ENCODE results near the gene IGF2BP1. TPM values are rescaled to one million over a fixed set of nuclear protein-coding genes. Genes with fewer than 3 reads are reported as not detected.

Gene IGF2BP1
- total RNA-seq, 4 donors from 2014 or later, result not detected

DNA sequence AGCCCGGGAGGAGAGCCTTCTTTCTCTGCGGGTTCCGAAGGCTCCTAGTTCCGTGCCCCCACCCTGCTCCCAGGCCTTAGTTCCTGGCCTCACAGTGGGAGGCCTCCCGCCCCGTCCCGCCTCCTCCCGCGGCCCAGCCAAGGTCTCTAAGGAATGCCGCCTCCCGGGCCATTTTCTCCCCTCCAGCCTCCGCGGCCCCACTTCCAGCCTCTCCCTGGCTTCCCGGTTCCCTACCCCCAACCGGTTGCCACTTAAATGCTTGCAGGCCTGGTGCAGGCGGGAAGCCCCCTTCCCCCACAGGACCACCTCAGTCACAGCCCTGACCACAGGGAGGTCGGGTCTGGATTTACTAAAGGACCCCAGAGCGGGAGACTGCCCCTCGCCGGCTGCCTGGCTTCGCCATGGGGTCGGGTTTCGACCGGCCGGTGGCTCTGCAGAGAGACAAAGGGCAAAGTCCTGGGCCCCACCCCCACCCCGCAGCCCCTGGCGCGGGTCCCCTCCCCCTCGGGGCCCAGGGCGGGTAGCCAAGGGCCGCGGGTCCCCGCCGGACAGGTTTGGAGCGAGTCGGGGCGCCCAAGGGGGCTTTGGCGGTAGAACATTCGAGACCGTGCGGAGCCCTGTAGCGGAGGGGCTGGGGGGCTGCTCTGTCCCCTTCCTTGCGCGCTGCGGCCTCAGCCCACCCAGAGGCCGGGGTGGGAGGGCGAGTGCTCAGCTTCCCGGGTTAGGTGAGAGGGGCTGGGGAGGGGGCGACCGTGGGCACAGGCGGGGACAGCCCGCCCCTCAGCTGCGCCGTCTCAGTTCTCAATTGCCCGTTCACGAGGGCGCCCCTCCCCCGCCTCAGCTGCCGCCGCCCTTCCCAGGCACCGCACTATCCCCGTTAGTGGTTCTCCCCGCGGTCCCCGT lies 16.4 kb downstream of the IGF2BP1 start:
- Histone ChIP-seq H3K4me3 (no peak overlapping the region), H3K36me3 (no peaks in the 10 kb centered on the region), H3K27me3 (peaks cover 84% of the 10 kb centered on the region), H3K27ac (no peak overlapping the region), H3K9me3 (no peaks in the 10 kb centered on the region), H3K4me1 (peaks cover 18% of the 10 kb centered on the region)
- 33% methylated on average over 29 of the region's 65 CpGs for WGBS
- TF ChIP-seq, protein P1, sequence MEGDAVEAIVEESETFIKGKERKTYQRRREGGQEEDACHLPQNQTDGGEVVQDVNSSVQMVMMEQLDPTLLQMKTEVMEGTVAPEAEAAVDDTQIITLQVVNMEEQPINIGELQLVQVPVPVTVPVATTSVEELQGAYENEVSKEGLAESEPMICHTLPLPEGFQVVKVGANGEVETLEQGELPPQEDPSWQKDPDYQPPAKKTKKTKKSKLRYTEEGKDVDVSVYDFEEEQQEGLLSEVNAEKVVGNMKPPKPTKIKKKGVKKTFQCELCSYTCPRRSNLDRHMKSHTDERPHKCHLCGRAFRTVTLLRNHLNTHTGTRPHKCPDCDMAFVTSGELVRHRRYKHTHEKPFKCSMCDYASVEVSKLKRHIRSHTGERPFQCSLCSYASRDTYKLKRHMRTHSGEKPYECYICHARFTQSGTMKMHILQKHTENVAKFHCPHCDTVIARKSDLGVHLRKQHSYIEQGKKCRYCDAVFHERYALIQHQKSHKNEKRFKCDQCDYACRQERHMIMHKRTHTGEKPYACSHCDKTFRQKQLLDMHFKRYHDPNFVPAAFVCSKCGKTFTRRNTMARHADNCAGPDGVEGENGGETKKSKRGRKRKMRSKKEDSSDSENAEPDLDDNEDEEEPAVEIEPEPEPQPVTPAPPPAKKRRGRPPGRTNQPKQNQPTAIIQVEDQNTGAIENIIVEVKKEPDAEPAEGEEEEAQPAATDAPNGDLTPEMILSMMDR (IDR thresholded peaks at IDR 0.05), result no peak
- peak in 1 of 2 donors; percentile 74 for DNase-seq (ENCODE audit: low spot score in 2 of 2)

DNA sequence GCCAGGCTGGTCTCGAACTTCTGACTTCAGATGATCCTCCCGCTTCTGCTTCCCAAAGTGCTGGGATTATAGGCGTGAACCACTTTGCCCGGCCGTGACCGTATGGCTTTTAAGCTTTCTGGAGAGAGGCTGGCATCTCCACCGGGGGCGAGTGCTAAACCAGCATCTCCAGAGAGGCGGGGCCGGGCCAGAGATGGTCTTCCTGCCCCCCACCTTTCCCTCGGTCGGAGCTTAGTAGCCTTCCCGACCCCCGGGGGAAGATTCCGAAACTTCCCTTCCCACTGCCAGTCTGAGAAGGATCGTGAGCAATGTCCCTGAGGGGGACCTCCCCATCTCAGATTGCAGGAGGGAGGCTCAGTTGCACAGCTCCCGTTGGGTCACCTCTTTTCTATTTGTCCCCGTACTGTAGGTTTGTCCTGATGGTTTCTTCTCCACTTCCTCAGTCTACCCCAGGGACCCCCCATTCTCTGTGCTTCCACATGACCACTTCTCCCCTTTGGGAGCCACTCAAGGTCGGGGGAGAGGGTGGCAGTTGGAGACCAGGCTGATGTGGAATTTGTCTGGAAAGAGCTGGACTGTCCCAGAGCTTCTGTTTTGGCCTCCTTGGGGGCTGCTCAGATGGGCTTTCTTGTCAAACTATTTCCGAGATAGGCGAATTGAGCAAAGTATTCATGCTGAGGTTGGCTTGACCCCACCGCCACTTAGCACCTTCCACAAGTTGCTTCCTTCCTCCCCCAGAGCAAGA lies 18.2 kb downstream of the IGF2BP1 start:
- DNase-seq (ENCODE audit: low spot score in 2 of 2), result peak in 1 of 2 donors; percentile 60
- TF ChIP-seq POLR2AphosphoS5 (IDR thresholded peaks at IDR 0.05) (no peak), EP300 (IDR thresholded peaks at IDR 0.05) (no peak), POLR2A (IDR thresholded peaks at IDR 0.05) (no peak)
- TF ChIP-seq, protein P1 (IDR thresholded peaks at IDR 0.05), result no peak
- Histone ChIP-seq H3K9me3 (no peaks in the 10 kb centered on the region), H3K27me3 (peaks cover 76% of the 10 kb centered on the region), H3K36me3 (no peaks in the 10 kb centered on the region), H3K4me3 (no peak overlapping the region), H3K4me1 (peaks cover 18% of the 10 kb centered on the region), H3K27ac (no peak overlapping the region)
- 55% methylated on average over 15 of the region's 22 CpGs for WGBS

DNA sequence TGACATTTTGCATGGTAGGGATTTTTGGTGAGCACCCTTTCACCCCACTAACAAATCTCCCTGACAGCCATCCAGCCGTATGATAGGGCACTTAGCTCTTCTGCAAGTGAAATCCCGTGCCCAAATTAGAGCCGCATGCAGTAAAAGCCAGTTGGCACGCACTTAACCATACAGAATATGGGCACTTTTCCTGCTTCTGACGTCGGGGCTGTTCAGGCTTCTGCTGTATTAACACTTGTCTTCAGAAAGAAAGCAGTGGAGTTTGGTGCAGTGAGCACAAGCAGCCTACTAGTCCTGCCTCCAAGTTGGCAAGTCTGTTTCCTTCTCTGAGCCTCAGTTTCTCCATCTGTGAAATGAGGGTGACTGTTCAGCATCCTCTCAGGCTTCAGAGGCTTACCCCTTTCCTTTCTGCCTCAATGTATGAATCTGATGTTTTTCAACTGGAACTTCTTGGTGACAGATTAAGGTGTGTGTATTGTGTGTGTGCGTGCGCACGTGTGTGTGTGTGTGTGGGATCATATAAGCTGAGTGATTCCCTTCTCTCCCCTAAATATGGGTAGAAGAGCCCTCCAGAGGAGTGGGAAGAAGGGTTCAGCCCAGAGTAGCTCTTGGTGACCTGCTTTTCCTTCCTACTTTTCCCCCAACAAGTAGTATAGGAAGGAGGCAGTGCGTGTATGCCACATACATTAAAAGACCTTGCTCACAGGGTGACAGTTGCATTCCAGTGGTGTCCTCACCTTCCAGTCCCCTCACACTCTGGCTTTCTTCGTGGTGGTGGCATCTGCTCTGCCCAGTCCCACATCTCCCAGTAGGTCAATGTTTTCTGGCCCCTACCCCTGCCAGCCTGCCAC lies 19.0 kb downstream of the IGF2BP1 start:
- Histone ChIP-seq H3K9me3 (no peaks in the 10 kb centered on the region), H3K27me3 (peaks cover 73% of the 10 kb centered on the region), H3K36me3 (no peaks in the 10 kb centered on the region), H3K27ac (no peak overlapping the region), H3K4me3 (no peak overlapping the region), H3K4me1 (peaks cover 18% of the 10 kb centered on the region)
- peak in 1 of 2 donors; percentile 15 for DNase-seq (ENCODE audit: low spot score in 2 of 2)
- TF ChIP-seq POLR2A (IDR thresholded peaks at IDR 0.05) (no peak), POLR2AphosphoS5 (IDR thresholded peaks at IDR 0.05) (no peak), EP300 (IDR thresholded peaks at IDR 0.05) (no peak)
- TF ChIP-seq, protein P1 (IDR thresholded peaks at IDR 0.05), result no peak
- WGBS, result 23% methylated on average over 11 of the region's 11 CpGs

DNA sequence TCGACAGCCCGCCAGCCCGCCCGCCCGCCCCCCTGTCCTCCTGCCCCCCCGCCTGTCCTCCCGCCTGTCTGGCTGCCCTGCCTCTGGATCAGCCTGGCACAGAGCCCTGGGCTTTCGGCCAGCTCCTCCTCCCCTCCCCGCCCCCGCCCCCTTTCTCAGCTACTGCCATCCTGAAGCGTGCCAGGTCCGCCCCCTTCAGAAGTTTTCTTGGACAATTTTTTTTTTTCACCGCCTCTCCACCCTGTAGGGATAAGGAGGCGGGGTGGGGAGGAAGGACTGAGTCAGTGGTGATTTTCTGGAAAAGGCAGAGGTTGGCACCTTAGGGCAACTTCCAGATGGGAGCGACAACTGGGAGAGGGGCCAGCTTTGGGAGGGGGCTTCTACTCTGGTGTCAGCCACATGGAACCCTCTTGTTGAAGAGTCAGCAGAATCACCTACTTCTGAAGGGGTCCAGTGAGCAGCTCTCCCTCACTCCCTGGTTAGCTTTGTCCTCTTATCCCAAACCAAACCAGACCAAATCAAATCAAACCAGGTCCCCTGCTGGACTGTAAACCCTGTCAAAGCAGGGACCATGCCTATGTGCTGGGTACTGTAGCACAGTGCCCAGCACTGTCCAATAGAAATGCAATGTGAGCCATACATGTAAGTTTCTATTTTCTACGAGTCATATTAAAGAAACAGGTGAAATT lies 19.7 kb downstream of the IGF2BP1 start:
- WGBS, result 11% methylated on average over 8 of the region's 16 CpGs
- Histone ChIP-seq H3K27ac (no peak overlapping the region), H3K27me3 (peaks cover 65% of the 10 kb centered on the region), H3K4me3 (no peak overlapping the region), H3K36me3 (no peaks in the 10 kb centered on the region), H3K4me1 (peaks cover 18% of the 10 kb centered on the region), H3K9me3 (no peaks in the 10 kb centered on the region)
- peak in 1 of 2 donors; percentile 53 for DNase-seq (ENCODE audit: low spot score in 2 of 2)
- TF ChIP-seq POLR2AphosphoS5 (IDR thresholded peaks at IDR 0.05), result no peak
- no peak for TF ChIP-seq POLR2A (IDR thresholded peaks at IDR 0.05)
- TF ChIP-seq, protein P1 (IDR thresholded peaks at IDR 0.05), result no peak
- no peak for TF ChIP-seq EP300 (IDR thresholded peaks at IDR 0.05)

All from suprapubic skin (tissue), 4 donors.